GM23338 (cell line): ENCODE data around the gene KIAA0513.

Experiments
- CREB1 ChIP-seq: fragments of 250-450 bp; sonication (Bioruptor Pico); IDR thresholded peaks from 2 replicates; pipeline ENCODE4 v1.5.0; 2020; ENCODE audit warnings: low read depth, mild to moderate bottlenecking, moderate library complexity
- CTCF ChIP-seq, 2 experiments: fragments of 200-600 bp in 1 of 2; sonication (generic) in 1 of 2; conservative IDR thresholded peaks; 2 replicates each; pipeline versions ENCODE4 v1.5.1 to v1.6.1; 2016 to 2017; ENCODE audit warnings: antibody characterized with exemption in 2 of 2, low read depth in 2 of 2, mild to moderate bottlenecking in 2 of 2, moderate library complexity in 1 of 2
- EZH2 ChIP-seq: fragments of 200-600 bp; sonication (generic); IDR thresholded peaks from one replicate; pipeline ENCODE4 v1.8.0; 2017; ENCODE audit warnings: antibody characterized with exemption, mild to moderate bottlenecking, low read depth; ENCODE audit not compliant: unreplicated experiment
- EZH2phosphoT487 ChIP-seq: fragments of 200-600 bp; sonication (generic); IDR thresholded peaks from one replicate; pipeline ENCODE4 v1.8.1; 2018; ENCODE audit warnings: antibody characterized with exemption; ENCODE audit not compliant: unreplicated experiment
- JUNB ChIP-seq: IDR thresholded peaks from one replicate; pipeline ENCODE4 v1.6.1; 2016; ENCODE audit warnings: antibody characterized with exemption; ENCODE audit not compliant: unreplicated experiment
- POLR2AphosphoS5 ChIP-seq: IDR thresholded peaks from 2 replicates; pipeline ENCODE4 v1.6.1; 2016; ENCODE audit warnings: antibody characterized with exemption, low read depth
- REST ChIP-seq: IDR thresholded peaks from one replicate; pipeline ENCODE4 v1.6.1; 2018; ENCODE audit warnings: antibody characterized with exemption; ENCODE audit not compliant: unreplicated experiment
- STAT1 ChIP-seq: IDR thresholded peaks from one replicate; pipeline ENCODE4 v1.6.1; 2016; ENCODE audit warnings: antibody characterized with exemption; ENCODE audit not compliant: unreplicated experiment
- ZNF114 ChIP-seq: fragments of 250-450 bp; sonication (Bioruptor Pico); IDR thresholded peaks from 2 replicates; pipeline ENCODE4 v1.5.0; 2020; ENCODE audit warnings: mild to moderate bottlenecking, moderate library complexity
- ZNF462 ChIP-seq: fragments of 250-450 bp; sonication (Bioruptor Pico); IDR thresholded peaks from 2 replicates; pipeline ENCODE4 v1.5.0; 2020; ENCODE audit warnings: mild to moderate bottlenecking, moderate library complexity
- TF ChIP-seq, protein P1 (sequence below): IDR thresholded peaks from 2 replicates; pipeline ENCODE4 v1.6.1; 2016; ENCODE audit warnings: antibody characterized with exemption

DNA sequence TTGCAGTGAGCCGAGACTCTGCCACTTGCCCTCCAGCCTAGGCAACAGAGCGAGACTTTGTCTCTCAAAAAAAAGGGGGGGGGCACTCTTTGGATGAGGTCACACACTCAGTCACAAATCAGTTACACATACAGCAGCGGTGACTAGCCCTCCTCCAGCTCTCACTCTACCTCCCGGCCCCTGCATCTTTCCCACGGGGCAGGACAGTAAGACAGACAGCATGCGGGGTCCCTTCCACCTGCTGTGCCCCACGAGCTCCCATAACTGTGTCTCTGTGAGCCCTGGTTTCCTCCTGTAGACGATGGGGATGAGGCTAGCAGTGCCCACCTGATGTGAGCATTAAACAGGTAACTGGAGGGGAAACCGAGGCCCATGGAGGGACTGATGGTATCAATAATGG lies 79.5 kb downstream of the KIAA0513 start:
- no peak for TF ChIP-seq CTCF (conservative IDR thresholded peaks at IDR 0.05; ENCODE audit: low read depth in 2 of 2)
- TF ChIP-seq STAT1 = no peak
- TF ChIP-seq REST = no peak
- TF ChIP-seq POLR2AphosphoS5 = no peak
- TF ChIP-seq ZNF462 (CRISPR knock-in tag) = no peak
- TF ChIP-seq EZH2 = no peak
- TF ChIP-seq EZH2phosphoT487 = no peak
- no peak for TF ChIP-seq ZNF114 (CRISPR knock-in tag)
- TF ChIP-seq CREB1 (CRISPR knock-in tag) = no peak
- TF ChIP-seq, protein P1, sequence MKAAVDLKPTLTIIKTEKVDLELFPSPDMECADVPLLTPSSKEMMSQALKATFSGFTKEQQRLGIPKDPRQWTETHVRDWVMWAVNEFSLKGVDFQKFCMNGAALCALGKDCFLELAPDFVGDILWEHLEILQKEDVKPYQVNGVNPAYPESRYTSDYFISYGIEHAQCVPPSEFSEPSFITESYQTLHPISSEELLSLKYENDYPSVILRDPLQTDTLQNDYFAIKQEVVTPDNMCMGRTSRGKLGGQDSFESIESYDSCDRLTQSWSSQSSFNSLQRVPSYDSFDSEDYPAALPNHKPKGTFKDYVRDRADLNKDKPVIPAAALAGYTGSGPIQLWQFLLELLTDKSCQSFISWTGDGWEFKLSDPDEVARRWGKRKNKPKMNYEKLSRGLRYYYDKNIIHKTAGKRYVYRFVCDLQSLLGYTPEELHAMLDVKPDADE = no peak
- no peak for TF ChIP-seq JUNB
